ENCODE data around the gene REX1BD. TPM values are rescaled to one million over a fixed set of nuclear protein-coding genes. Genes with fewer than 3 reads are reported as not detected.

The REX1BD gene
- total and polyA plus RNA-seq, 2 of the 4 experiments (the other 2 are of a cell fraction), result 14.2 to 44.6 TPM

- Histone ChIP-seq H3K79me1 (ENCODE audit: low read depth in 1 of 2, low read length in 2 of 2) (no peaks in the 10 kb centered on the region), H3K18ac (ENCODE audit: low read depth, low read length) (no peak overlapping the region), H4K20me1 (ENCODE audit: insufficient read depth, low read length) (no peaks in the 10 kb centered on the region), H3K23ac (ENCODE audit: low read depth, low read length) (no peak overlapping the region), H2AK5ac (ENCODE audit: low read depth, low read length) (no peak overlapping the region), H3K4me2 (ENCODE audit: low read depth, low read length) (no peak overlapping the region), H2BK20ac (ENCODE audit: low read depth, low read length) (no peak overlapping the region), H3K9ac (ENCODE audit: low read depth, low read length) (no peak overlapping the region), H4K8ac (ENCODE audit: low read depth in 2 of 2, low read length in 2 of 2) (no peak overlapping the region), H3K4me1 (ENCODE audit: control insufficient read depth, insufficient read depth, low read length) (no peaks in the 10 kb centered on the region), H2AK9ac (replicated peaks; ENCODE audit: low read depth, low read length, poor library complexity) (no peak overlapping the region), H3K14ac (replicated peaks; ENCODE audit: low read depth, low read length) (no peak overlapping the region), H4K91ac (ENCODE audit: insufficient read depth, low read depth, low read length) (no peak overlapping the region), H2BK15ac (ENCODE audit: low read depth, low read length) (no peak overlapping the region), H2BK120ac (ENCODE audit: low read depth, low read length) (no peak overlapping the region), H3K4ac (ENCODE audit: low read depth, low read length) (no peak overlapping the region), H3K27ac (ENCODE audit: insufficient read depth, low read length) (no peak overlapping the region), H3K9me1 (ENCODE audit: insufficient read depth, low read length) (no peaks in the 10 kb centered on the region), H3K36me3 (ENCODE audit: control insufficient read depth, insufficient read depth, low read length) (no peaks in the 10 kb centered on the region), H3K9me3 (ENCODE audit: control insufficient read depth, insufficient read depth, low read length) (no peaks in the 10 kb centered on the region), H2BK5ac (ENCODE audit: low read depth, low read length, poor library complexity, severe bottlenecking) (no peak overlapping the region), H3K4me3 (ENCODE audit: insufficient read depth, low read depth, low read length) (no peak overlapping the region), H2AFZ (replicated peaks; ENCODE audit: low read length, poor library complexity) (no peak overlapping the region), H3K56ac (ENCODE audit: extremely low read depth, insufficient read depth, low read length) (no peak overlapping the region), H4K5ac (ENCODE audit: low read depth, low read length) (no peak overlapping the region), H3K27me3 (ENCODE audit: control insufficient read depth, insufficient read depth, low read length) (no peaks in the 10 kb centered on the region)
- TF ChIP-seq SMC3 (IDR thresholded peaks at IDR 0.05; ENCODE audit: low read depth, low read length), result no peak
- TF ChIP-seq RFX5 (IDR thresholded peaks at IDR 0.05; ENCODE audit: low read depth, low read length), result no peak
- ChIA-PET CTCF (no interaction called here), POLR2A (ENCODE audit: unreplicated experiment) (no interaction called here)
- in situ Hi-C loops (cut with MboI; ENCODE audit: low sequenced_read_pairs) (no loop called here), dilution Hi-C loops (cut with HindIII; ENCODE audit: low sequenced_read_pairs, unreplicated experiment) (no loop called here), intact Hi-C loops (cut with micrococcal nuclease) (no loop called here)
- ATAC-seq (ENCODE audit: low read depth), result no peak
- WGBS, 2 experiments (ENCODE audit: extremely low coverage in 2 of 2, insufficient read length in 1 of 2), result 64% methylated on average over 1 of the region's 6 CpGs; no CpG with 5 or more reads in 1 of the 2 experiments
- BruUV-seq (replicated peaks), result no TSS peak
- no peak for DNase-seq
Measured at GRCh38 chr19:18551631-18552030, 37.0 kb upstream of the REX1BD start.

Data from IMR-90 (cell line).